Stimulated activated CD8-positive, alpha-beta memory T cell treated with anti-CD3 and anti-CD28 coated beads, Interleukin-12 subunit alpha, Interleukin-12 subunit beta, amount 100 ng/mL, for 4 hours (primary cell): ENCODE results near the gene DNAH1.
"Not testable (repeated sequence)": the region's sequence is repeated elsewhere in the genome, so short reads cannot be mapped to it uniquely, and the experiment has no call there.

ENCODE experiments used
- DNase-seq: peaks from one replicate; pipeline ENCODE4 v3.0.0-alpha.2; 2020; ENCODE audit warnings: low read depth

DNAH1 gene

DNA sequence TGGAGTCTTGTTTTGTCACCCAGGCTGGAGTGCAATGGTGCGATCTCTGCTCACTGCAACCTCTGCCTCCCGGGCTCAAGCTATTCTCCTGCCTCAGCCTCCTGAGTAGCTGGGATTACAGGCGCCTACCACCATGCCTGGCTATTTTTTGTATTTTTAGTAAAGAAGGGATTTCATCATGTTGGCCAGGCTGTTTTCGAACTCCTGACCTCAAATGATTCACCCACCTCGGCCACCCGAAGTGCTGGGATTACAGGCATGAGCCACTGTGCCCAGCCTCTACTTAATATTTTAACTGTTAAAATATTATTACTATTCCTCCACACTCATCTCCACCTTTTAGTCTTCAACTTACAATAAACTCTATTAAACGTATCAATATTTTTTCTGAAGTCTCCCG is 22.0 kb downstream of the DNAH1 start:
- DNase-seq = not testable (repeated sequence)

DNA sequence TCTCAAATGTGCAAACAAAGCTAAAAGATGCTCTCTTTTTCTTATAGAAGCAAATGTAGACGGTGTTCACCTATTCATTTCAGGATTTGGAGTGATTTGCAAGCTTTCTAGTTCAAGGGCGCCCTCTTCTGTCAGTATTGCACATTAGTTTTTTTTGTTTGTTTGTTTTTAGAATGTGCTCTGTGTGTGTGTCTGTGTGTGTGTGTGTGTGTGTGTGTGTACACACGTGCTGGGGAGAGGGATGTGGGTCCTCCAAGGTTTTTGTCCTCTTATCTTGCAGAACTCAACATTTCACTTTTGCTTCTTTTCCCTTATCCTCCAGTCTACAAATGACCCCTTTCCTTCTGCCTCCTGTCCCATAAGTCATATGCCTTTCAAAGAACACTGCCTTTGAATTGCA is 23.5 kb downstream of the DNAH1 start:
- DNase-seq = no peak

GRCh38 chr3:52341123-52341522 is 25.0 kb downstream of the DNAH1 start:
- DNase-seq = no peak

DNA sequence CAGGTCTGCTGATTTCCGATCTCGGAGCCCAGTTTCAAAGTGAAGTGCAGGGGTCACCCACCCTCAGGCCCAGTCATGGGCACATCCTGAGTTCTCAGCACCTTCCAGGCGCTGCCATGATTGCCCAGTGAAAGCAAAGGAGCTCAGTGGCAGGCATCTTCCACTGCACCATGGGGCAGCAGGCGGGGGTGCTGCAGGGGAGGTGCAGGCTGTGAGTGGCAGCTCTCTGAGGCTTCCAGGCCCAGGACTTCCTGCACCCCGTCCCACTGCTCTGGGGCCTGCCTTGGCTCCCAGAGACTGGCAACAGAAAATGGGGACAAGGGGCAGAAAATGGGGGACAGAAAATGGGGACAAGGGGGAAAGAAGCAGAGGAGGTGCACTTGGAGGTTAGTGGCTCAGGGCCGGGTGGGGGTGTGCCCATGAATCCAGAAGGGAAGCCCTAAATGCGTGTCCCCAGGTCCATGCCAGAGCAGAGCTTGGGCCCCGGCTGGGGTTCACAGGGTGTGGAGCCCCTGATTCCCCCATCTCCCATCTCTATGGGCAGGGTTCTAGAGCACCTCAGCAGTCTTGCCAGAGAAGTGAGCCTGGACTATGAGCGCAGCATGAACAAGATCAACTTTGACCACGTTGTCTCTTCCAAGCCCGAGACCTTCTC is 28.0 kb downstream of the DNAH1 start:
- no peak for DNase-seq

DNA sequence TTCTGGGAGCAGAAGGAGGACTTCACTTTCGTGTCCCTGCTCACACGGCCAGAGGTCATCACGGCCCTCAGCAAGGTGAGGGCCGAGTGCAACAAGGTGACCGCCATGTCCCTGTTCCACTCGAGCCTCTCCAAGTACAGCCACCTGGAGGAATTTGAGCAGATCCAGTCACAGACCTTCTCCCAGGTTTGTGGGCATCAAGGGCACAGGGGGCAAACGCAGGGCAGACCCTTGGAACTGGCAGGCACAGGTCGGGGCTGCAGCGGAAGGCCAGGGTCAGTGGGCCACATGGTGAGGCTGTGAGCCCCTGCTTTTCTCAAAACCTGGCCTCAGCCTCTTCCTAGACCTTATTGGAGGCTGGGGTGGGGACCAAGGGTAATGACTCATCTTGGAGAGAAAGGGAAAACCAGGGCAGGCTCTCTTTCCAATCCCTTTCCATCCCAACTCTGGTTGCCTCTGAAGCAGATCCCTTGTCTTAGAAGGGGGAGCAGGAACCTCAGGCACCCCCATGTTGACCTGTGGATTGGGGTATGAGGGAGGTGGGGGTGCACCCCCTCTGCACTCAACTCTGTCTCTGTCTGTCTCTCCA is 29.5 kb downstream of the DNAH1 start:
- no peak for DNase-seq

GRCh38 chr3:52346623-52347530 is 30.8 kb downstream of the DNAH1 start:
- DNase-seq = no peak

- DNase-seq = no peak
These were observed 31.9 kb downstream of the DNAH1 start for GRCh38 chr3:52347716-52348635.

GRCh38 chr3:52349131-52349530 is 33.0 kb downstream of the DNAH1 start:
- DNase-seq = no peak

GRCh38 chr3:52349611-52350395 is 33.7 kb downstream of the DNAH1 start:
- no peak for DNase-seq

- DNase-seq = no peak
These were observed 34.3 kb downstream of the DNAH1 start for GRCh38 chr3:52350416-52350815.

DNA sequence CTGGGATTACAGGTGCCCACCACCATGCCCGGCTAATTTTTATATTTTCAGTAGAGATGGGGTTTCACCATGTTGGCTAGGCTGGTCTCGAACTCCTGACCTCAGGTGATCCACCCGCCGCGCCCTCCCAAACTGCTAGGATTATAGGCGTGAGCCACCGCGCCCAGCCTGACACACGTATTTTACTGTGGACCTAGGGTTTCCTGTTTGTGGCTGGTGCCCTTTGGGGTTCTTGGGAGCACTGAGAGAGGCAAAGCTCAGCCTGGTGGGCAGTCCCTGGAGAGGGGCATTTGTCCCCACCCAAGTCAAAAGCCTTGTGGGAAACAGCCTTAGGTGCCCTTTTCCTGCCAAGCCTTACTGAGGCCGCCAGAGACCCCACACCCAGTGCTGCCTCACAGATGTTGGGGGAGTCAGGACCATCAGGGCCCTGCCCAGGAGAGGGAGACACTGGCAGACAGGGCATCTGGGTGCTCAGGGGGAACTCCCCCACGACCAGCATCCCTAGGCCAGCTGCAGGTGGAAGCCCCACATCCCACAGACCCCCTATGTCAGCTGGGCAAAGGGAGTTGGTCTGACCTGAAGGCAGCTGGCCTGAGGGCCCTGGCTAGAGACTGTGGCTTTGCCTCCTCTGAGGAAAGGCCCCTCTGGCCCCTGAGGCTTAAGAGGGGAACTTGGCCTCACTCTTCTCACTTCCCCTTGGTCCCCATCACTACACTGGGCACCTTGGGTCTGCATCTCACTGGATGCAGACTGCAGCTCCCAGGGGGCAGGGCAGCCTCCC is 35.1 kb downstream of the DNAH1 start:
- DNase-seq = no peak

DNA sequence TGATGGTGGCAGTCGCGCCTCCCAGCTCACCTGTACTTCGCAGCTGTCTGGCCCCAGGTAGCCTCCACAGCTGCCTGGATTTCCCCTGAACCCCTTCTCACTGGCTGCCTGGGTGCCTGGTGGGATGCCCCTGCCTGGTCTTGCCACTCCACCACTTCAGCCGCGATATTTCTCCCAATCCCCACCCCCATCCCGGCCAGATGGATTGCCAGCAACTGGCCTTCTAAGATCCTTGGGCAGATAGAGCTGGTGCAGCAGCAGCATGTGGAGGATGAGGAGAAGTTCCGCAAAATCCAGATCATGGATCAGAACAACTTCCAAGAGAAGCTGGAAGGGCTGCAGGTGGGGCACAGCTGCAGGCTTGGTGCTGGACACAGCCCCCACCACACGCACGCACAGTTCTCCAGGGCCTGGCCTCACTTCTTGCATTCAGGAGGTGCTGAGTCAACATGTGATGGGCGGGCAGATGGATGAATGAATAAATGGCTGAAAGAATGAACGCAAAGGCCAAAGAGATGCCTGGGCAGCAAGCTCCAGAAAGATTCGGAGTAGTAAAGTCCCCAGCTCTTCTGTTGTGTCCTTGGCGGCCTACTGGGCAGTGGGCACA is 35.7 kb downstream of the DNAH1 start:
- DNase-seq = no peak

- no peak for DNase-seq
These were observed 36.4 kb downstream of the DNAH1 start for GRCh38 chr3:52352566-52352965.

DNA sequence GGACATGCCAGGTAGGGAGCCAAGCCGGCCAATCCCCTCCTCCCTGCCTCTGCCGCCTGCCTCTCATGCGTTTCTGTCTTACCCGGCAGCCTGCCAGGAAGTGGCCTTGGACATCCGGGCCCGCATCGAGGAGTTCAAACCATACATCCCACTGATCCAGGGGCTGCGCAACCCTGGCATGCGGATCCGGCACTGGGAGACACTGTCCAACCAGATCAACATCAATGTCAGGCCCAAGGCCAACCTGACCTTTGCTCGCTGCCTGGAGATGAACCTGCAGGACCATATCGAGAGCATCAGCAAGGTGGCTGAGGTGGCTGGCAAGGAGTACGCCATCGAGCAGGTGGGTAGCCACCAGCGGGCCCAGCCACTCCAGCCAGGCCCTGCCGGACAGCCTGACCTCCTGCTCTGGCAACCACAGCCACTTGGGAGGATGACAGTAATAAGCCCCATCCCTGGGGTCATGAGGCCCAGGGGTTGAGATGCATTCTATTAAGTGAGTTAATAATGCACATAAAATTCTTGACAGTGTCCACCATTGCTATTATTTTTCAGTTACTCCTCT is 37.3 kb downstream of the DNAH1 start:
- DNase-seq = no peak

DNA sequence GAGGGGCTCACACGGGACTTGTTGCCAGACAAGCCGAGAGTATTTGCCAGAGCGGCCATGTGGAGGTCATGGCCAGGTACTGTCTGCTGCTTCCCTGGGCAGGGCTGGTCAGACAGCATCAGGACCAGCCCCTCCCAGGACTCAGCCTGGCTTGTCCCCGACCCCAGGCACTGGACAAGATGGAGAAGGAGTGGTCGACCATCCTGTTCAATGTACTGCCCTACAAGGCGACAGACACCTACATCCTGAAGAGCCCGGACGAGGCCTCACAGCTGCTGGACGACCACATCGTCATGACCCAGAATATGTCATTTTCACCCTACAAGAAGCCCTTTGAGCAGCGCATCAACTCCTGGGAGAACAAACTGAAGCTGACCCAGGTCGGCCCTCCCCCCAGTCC is 38.6 kb downstream of the DNAH1 start:
- DNase-seq = no peak

GRCh38 chr3:52355526-52355925 is 39.4 kb downstream of the DNAH1 start:
- DNase-seq = no peak

DNA sequence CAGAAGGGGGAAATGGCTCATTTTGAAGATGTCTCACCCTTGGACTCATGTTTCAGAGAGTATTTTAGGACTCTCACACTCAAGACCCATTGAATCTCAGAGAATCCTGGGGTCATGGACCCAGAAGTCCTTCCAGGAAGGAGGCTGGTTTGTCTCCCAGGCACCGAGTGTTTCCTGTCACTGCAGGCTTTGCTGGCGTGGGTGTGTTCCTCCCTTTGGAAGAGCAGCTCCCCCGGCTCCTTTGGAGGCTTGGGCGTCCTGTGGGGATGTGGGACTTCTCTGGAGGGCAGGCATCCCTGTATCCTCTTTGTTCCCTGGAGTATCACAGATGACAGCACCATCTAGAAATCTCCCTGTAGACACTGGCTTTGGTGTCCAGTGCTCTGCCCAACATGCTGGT is 40.0 kb downstream of the DNAH1 start:
- DNase-seq = no peak

DNA sequence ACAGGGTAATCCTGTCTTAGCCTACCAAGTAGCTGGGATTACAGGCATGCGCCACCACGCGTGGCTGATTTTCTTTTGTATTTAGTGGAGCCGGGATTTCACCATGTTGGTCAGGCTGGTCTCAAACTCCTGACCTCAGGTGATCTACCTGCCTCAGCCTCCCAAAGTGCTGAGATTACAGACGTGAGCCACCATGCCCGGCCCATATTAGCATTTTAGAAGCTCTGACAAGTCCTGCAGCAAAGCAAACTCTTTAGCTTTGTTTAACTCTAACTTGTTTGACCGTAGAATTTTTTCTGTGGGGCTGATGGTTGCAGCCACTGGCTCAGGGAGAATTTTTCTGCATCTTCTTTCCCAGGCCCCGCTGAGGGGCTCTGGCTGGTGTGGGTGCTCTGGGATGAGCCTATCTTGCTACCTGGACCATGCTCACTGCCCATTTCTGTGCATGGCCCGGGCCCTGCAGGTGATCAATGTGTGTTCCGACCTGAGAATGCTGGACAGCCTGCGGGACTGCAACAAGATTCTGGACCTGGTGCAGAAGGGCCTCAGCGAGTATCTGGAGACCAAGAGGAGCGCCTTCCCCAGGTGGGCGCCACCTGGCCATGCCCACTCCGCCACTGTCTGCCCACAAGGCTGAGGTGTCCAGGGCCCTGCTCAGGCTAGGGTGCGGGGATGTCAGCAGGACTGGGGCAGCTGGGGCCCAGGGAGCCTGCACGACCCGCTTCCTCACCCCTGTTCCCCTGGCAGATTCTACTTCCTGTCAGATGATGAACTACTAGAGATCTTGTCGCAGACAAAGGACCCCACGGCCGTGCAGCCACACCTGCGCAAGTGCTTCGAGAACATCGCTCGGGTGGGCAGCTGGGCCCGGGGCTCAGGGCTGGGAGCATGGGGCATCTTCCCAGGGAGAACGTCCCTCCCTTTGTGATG is 41.3 kb downstream of the DNAH1 start:
- no peak for DNase-seq
